ENCODE data around the gene P2RX6. TPM values are rescaled to one million over a fixed set of nuclear protein-coding genes. Genes with fewer than 3 reads are reported as not detected.
"Not testable (repeated sequence)": the region's sequence is repeated elsewhere in the genome, so short reads cannot be mapped to it uniquely, and the experiment has no call there.

Gene P2RX6
- total RNA-seq, 2 donors from 2014 or later: 0.81 TPM; not detected in 1

DNA sequence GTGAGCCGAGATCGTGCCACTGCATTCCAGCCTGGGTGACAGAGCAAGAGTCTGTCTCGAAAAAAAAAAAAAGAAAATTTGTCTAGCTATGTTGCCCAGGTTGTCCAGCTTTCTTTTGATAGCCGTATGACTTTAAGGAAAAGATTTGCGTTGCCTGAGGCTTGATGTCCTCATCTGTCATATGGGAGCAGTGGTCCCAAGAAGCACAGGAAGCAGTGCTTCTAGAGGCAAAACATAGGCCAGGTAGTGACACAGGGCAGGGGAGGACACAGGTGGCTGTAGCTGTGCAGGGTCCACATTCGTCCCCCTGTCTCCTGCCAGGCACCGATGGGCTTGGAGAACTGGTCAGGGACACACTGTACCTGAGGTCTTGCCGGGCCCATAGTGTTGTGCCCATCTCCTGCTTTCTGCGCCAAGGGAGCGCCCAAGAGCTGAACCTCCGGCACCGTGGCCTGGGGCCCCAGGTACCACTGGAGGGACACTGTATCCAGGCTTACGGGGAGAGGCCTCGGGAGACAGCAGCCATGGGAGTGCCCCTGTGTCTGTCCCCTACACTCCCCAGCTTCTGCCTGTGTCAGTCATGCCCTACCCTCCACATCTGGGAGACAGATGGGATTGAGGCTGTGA is 32.2 kb downstream of the P2RX6 start:
- H3K27me3 ChIP-seq (replicated peaks; ENCODE audit: insufficient read depth): no peaks in the 10 kb centered on the region
- DNase-seq (ENCODE audit: low spot score) (no peak), ATAC-seq (ENCODE audit: insufficient number of reproducible peaks, low FRiP score, low read depth) (no peak)
- H3K4me3 ChIP-seq: no peak overlapping the region
- H3K4me1 ChIP-seq (ENCODE audit: control insufficient read depth in 1 of 2, low read depth in 2 of 2): peaks cover 11 to 14% of the 10 kb centered on the region in 2 donors
- TF ChIP-seq, protein P1, sequence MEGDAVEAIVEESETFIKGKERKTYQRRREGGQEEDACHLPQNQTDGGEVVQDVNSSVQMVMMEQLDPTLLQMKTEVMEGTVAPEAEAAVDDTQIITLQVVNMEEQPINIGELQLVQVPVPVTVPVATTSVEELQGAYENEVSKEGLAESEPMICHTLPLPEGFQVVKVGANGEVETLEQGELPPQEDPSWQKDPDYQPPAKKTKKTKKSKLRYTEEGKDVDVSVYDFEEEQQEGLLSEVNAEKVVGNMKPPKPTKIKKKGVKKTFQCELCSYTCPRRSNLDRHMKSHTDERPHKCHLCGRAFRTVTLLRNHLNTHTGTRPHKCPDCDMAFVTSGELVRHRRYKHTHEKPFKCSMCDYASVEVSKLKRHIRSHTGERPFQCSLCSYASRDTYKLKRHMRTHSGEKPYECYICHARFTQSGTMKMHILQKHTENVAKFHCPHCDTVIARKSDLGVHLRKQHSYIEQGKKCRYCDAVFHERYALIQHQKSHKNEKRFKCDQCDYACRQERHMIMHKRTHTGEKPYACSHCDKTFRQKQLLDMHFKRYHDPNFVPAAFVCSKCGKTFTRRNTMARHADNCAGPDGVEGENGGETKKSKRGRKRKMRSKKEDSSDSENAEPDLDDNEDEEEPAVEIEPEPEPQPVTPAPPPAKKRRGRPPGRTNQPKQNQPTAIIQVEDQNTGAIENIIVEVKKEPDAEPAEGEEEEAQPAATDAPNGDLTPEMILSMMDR (IDR thresholded peaks at IDR 0.05): no peak
- no peaks in the 10 kb centered on the region for H3K9me3 ChIP-seq
- H3K36me3 ChIP-seq: no peaks in the 10 kb centered on the region
- H3K27ac ChIP-seq: no peak overlapping the region

DNA sequence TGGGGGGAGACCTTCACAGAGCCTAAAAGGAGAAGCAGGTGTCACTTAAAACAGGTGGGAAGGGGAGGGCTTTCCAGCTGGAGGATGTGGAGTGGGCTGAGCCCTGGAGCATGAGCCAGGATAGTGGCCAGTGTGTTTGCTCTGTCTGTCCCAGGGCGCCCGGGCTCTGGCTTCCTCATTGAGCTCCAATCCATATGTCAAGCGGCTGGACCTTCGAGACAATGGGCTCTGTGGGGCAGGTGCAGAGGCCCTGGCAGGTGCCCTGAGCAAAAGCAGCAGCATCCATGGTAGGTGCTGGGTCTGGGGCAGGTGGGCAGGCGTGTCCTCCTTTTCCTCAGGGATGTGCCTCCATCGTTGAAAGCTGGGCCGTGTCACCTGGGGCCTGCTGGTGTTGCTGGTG is 32.8 kb downstream of the P2RX6 start:
- Histone ChIP-seq H3K36me3 (no peaks in the 10 kb centered on the region), H3K9me3 (no peaks in the 10 kb centered on the region), H3K27me3 (replicated peaks; ENCODE audit: insufficient read depth) (no peaks in the 10 kb centered on the region), H3K27ac (no peak overlapping the region), H3K4me3 (no peak overlapping the region), H3K4me1 (ENCODE audit: control insufficient read depth in 1 of 2, low read depth in 2 of 2) (peaks cover 11 to 14% of the 10 kb centered on the region in 2 donors)
- DNase-seq (ENCODE audit: low spot score) (no peak), ATAC-seq (ENCODE audit: insufficient number of reproducible peaks, low FRiP score, low read depth) (no peak)
- TF ChIP-seq, protein P1 (IDR thresholded peaks at IDR 0.05): no peak

DNA sequence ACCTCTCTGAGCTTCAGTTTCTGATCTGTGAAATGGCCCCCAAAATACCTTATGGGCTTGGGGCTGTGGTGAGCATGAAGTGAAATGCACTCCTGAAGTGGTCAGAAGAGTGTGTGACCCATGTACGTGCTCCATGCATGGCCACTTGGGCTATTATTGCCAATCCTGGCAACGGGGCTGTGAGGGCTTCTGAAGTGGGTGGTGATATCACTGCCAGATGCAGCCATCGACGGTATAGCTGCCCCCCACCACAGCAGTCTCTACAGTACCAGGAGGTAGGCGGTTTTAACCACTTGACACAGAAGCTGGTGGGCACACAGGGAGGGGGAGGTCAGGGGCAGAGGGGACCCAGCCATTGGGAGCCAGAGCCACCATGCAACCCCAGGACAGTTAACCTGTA is 33.5 kb downstream of the P2RX6 start:
- not testable (repeated sequence) for H3K27ac ChIP-seq; H3K36me3 ChIP-seq; H3K9me3 ChIP-seq; DNase-seq (ENCODE audit: low spot score); ATAC-seq (ENCODE audit: insufficient number of reproducible peaks, low FRiP score, low read depth); H3K27me3 ChIP-seq (replicated peaks; ENCODE audit: insufficient read depth); H3K4me3 ChIP-seq
- H3K4me1 ChIP-seq (ENCODE audit: control insufficient read depth in 1 of 2, low read depth in 2 of 2): peaks cover 11 to 14% of the 10 kb centered on the region in 2 donors

DNA sequence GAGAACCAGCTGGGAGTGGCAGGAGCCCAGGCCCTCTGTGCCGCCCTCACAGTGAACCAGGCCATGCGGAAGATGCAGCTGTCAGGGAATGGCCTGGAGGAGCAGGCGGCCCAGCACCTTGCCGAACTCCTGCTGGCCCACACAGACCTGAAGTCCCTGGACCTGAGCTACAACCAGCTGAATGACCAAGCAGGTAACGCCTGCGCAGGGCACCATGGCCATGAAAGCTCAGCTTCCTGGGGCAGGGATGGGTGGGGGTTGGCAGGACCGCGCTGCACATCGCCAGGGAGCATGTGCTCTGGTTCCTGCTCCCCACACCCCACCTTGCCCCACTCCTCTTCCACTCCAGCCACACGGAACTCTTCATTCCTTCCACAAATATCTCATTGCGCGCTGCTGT is 34.0 kb downstream of the P2RX6 start:
- not testable (repeated sequence) for DNase-seq (ENCODE audit: low spot score); H3K27ac ChIP-seq; ATAC-seq (ENCODE audit: insufficient number of reproducible peaks, low FRiP score, low read depth); H3K4me3 ChIP-seq; H3K36me3 ChIP-seq; H3K9me3 ChIP-seq; H3K27me3 ChIP-seq (replicated peaks; ENCODE audit: insufficient read depth)
- H3K4me1 ChIP-seq (ENCODE audit: control insufficient read depth in 1 of 2, low read depth in 2 of 2): peaks cover 11 to 14% of the 10 kb centered on the region in 2 donors

DNA sequence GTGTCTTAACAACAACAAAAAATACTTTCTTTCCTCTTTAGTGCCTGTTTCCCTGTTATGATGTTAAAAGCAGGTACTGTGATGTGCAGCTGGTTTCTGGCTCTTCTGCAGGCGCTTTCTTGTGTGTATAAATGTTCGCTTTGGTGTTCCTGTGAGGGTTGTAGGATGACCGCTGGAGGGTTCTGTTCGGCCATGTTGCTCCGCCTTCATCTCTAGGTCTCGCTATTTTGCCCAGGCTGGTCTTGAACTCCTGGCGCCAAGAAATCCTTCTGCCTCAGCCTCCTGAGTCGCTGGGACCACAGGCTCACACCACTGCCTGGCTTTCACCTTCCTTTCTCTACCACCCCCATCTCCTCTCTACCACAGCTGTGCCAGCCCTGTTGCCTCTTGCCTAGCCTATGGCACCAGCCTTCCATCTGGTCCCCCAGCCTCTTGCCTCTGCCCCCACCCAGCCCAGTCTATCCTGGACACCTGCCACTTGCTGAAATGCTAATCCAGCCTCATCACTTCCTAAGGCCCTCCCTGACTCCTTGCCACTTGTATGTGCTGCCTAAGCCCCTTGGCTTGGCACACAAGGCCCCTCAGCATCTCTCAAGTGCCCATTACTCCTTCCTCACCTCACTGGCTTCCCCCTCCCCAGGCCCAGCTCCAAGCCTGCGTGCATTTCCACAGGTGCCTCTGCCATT is 36.3 kb downstream of the P2RX6 start:
- Histone ChIP-seq H3K4me1 (ENCODE audit: control insufficient read depth in 1 of 2, low read depth in 2 of 2) (no peaks in the 10 kb centered on the region), H3K36me3 (no peaks in the 10 kb centered on the region), H3K27ac (no peak overlapping the region), H3K27me3 (replicated peaks; ENCODE audit: insufficient read depth) (no peaks in the 10 kb centered on the region), H3K9me3 (no peaks in the 10 kb centered on the region), H3K4me3 (no peak overlapping the region)
- ATAC-seq (ENCODE audit: insufficient number of reproducible peaks, low FRiP score, low read depth) (no peak), DNase-seq (ENCODE audit: low spot score) (no peak)
- TF ChIP-seq, protein P1 (IDR thresholded peaks at IDR 0.05): no peak

DNA sequence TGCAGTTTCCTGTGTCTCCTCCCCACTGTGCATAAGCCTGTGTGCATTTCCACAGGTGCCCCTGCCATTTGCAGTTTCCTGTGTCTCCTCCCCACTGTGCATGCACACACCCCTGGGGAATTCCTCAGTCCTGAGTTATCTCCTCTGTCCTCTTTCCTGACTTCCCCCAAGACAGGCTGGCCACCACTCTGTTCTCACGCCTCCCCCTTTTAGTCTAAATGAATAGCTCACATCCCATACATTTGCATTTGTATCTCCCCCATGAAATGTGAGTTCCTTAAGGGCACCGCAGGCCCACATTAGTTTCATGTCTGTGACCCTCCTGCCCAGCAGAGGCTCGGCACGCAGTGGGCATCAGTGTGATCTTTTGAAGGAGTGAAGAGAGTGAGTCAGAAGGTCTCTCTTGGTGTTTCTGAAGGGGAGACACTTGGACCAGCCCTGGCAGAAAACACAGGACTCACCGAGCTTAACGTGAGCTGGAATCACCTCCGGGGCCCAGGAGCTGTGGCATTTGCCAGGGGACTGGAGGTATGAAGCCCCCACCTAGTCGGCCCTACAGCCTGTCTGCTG is 37.0 kb downstream of the P2RX6 start:
- TF ChIP-seq, protein P1 (IDR thresholded peaks at IDR 0.05): no peak
- Histone ChIP-seq H3K27me3 (replicated peaks; ENCODE audit: insufficient read depth) (no peaks in the 10 kb centered on the region), H3K36me3 (no peaks in the 10 kb centered on the region), H3K9me3 (no peaks in the 10 kb centered on the region), H3K4me1 (ENCODE audit: control insufficient read depth in 1 of 2, low read depth in 2 of 2) (no peaks in the 10 kb centered on the region), H3K27ac (no peak overlapping the region), H3K4me3 (no peak overlapping the region)
- ATAC-seq (ENCODE audit: insufficient number of reproducible peaks, low FRiP score, low read depth) (no peak), DNase-seq (ENCODE audit: low spot score) (no peak)

Data from thoracic aorta (tissue), 2 donors.